CD4-positive, alpha-beta T cell treated with Interleukin-1 beta for 1 hour (primary cell): ENCODE data around the gene RADIL.

Experiments used
- DNase-seq, 2 donors: peaks; one replicate each; pipeline ENCODE4 v3.0.0-alpha.2; 2020 to 2022

Gene RADIL

GRCh38 chr7:4880218-4880617 lies 3.3 kb downstream of the RADIL start:
- DNase-seq: no peak

- no peak for DNase-seq
Measured at GRCh38 chr7:4879396-4880081, 4.0 kb downstream of the RADIL start.

- DNase-seq: no peak
Measured at GRCh38 chr7:4878336-4879335, 4.9 kb downstream of the RADIL start.

- no peak for DNase-seq
Measured at GRCh38 chr7:4876586-4876985, 6.9 kb downstream of the RADIL start.

- no peak for DNase-seq
Measured at GRCh38 chr7:4875391-4875790, 8.1 kb downstream of the RADIL start.

GRCh38 chr7:4873071-4873944 lies 10.2 kb downstream of the RADIL start:
- DNase-seq: no peak

- no peak for DNase-seq
Measured at GRCh38 chr7:4871930-4872675, 11.4 kb downstream of the RADIL start.

GRCh38 chr7:4871056-4871680 lies 12.3 kb downstream of the RADIL start:
- no peak for DNase-seq

GRCh38 chr7:4868493-4868892 lies 15.0 kb downstream of the RADIL start:
- DNase-seq: no peak

- no peak for DNase-seq
Measured at GRCh38 chr7:4866528-4867496, 16.7 kb downstream of the RADIL start.

- DNase-seq: no peak
Measured at GRCh38 chr7:4862156-4862555, 21.4 kb downstream of the RADIL start.

GRCh38 chr7:4861673-4862072 lies 21.8 kb downstream of the RADIL start, which contains the start of gene PAPOLB:
PAPOLB (minus strand) TSS chr7:4862030; CDS start chr7:4861810, 220 bp downstream.
- DNase-seq: peak in 1 of 2 donors; percentile 46

- DNase-seq: no peak
Measured at GRCh38 chr7:4861227-4861626, 22.3 kb downstream of the RADIL start.

GRCh38 chr7:4857189-4857588 lies 26.3 kb downstream of the RADIL start:
- no peak for DNase-seq

GRCh38 chr7:4856336-4857057 lies 27.0 kb downstream of the RADIL start:
- DNase-seq: no peak

GRCh38 chr7:4854916-4855315 lies 28.6 kb downstream of the RADIL start:
- no peak for DNase-seq

GRCh38 chr7:4851459-4852422 lies 31.8 kb downstream of the RADIL start:
- no peak for DNase-seq

GRCh38 chr7:4850262-4850795 lies 33.2 kb downstream of the RADIL start:
- DNase-seq: no peak
